GM23338 (cell line): ENCODE measurements around the gene TTC22. TPM values are rescaled to one million over a fixed set of nuclear protein-coding genes. Genes with fewer than 3 reads are reported as not detected.

Source experiments
- ATAC-seq: fragments of 200-7000 bp; cut with Tn5 transposase; 3 replicates; pipeline ENCODE4 v1.9.1; 2020
- DNase-seq: peaks from one replicate; pipeline ENCODE4 v3.0.0-alpha.2; 2015; ENCODE audit warnings: low spot score
- H2AFZ ChIP-seq: fragments of 200-600 bp; sonication (generic); 2 replicates; pipeline ENCODE4 v1.8.0; 2016; ENCODE audit warnings: antibody characterized with exemption, mild to moderate bottlenecking, moderate library complexity
- H3F3A ChIP-seq: fragments of 200-600 bp; sonication (generic); replicated peaks from 2 replicates; pipeline ENCODE4 v1.8.0; 2017; ENCODE audit warnings: antibody characterized with exemption, mixed run types, low read depth
- H3K27ac ChIP-seq: fragments of 200-600 bp; sonication (generic); 2 replicates; pipeline ENCODE4 v1.6.1; 2016; ENCODE audit warnings: low read depth
- H3K27me3 ChIP-seq: fragments of 200-600 bp; sonication (generic); 2 replicates; pipeline ENCODE4 v1.8.0; 2016; ENCODE audit warnings: mild to moderate bottlenecking, mixed run types, moderate library complexity; ENCODE audit not compliant: insufficient read depth
- H3K36me3 ChIP-seq: fragments of 200-600 bp; sonication (generic); 2 replicates; pipeline ENCODE4 v1.8.0; 2016; ENCODE audit warnings: mild to moderate bottlenecking; ENCODE audit not compliant: insufficient read depth
- H3K4me1 ChIP-seq: fragments of 200-600 bp; sonication (generic); 2 replicates; pipeline ENCODE4 v1.8.0; 2016; ENCODE audit warnings: mild to moderate bottlenecking, moderate library complexity; ENCODE audit not compliant: insufficient read depth
- H3K4me2 ChIP-seq: fragments of 200-600 bp; sonication (generic); 2 replicates; pipeline ENCODE4 v1.7.1; 2017; ENCODE audit warnings: mixed run types
- H3K4me3 ChIP-seq: fragments of 200-600 bp; sonication (generic); 2 replicates; pipeline ENCODE4 v1.6.1; 2016; ENCODE audit warnings: mixed run types
- H3K79me2 ChIP-seq: fragments of 200-600 bp; sonication (generic); replicated peaks from 2 replicates; pipeline ENCODE4 v1.8.0; 2017; ENCODE audit warnings: mild to moderate bottlenecking; ENCODE audit not compliant: insufficient read depth
- H3K9me2 ChIP-seq: fragments of 200-600 bp; sonication (generic); 2 replicates; pipeline ENCODE4 v1.8.0; 2017; ENCODE audit not compliant: insufficient read depth
- H4K20me1 ChIP-seq: fragments of 200-600 bp; sonication (generic); replicated peaks from 2 replicates; pipeline ENCODE4 v1.8.0; 2017; ENCODE audit warnings: mild to moderate bottlenecking; ENCODE audit not compliant: insufficient read depth
- H3K27ac Mint-ChIP-seq: 2 replicates; pipeline ENCODE4 v1.8.0; 2020; ENCODE audit warnings: inconsistent platforms, mild to moderate bottlenecking, moderate library complexity, mixed read lengths
- H3K27me3 Mint-ChIP-seq: 3 replicates; pipeline ENCODE4 v1.8.0; 2022; ENCODE audit warnings: low read depth, mild to moderate bottlenecking, moderate library complexity, mixed read lengths, inconsistent platforms; ENCODE audit not compliant: insufficient read depth, poor library complexity
- H3K36me3 Mint-ChIP-seq: 3 replicates; pipeline ENCODE4 v1.8.0; 2021; ENCODE audit warnings: low read depth, mild to moderate bottlenecking, inconsistent platforms, moderate library complexity, mixed read lengths
- H3K4me1 Mint-ChIP-seq: 3 replicates; pipeline ENCODE4 v1.8.0; 2020; ENCODE audit warnings: mild to moderate bottlenecking, inconsistent platforms, mixed read lengths
- H3K4me3 Mint-ChIP-seq: 3 replicates; pipeline ENCODE4 v1.8.0; 2021; ENCODE audit warnings: moderate library complexity, mild to moderate bottlenecking, inconsistent platforms, mixed read lengths
- H3K9me3 Mint-ChIP-seq: 3 replicates; pipeline ENCODE4 v1.8.0; 2020; ENCODE audit warnings: moderate library complexity, mild to moderate bottlenecking, inconsistent platforms, mixed read lengths
- CREB1 ChIP-seq: fragments of 250-450 bp; sonication (Bioruptor Pico); IDR thresholded peaks from 2 replicates; pipeline ENCODE4 v1.5.0; 2020; ENCODE audit warnings: low read depth, mild to moderate bottlenecking, moderate library complexity
- CTCF ChIP-seq, 2 experiments: fragments of 200-600 bp in 1 of 2; sonication (generic) in 1 of 2; conservative IDR thresholded peaks; 2 replicates each; pipeline versions ENCODE4 v1.5.1 to v1.6.1; 2016 to 2017; ENCODE audit warnings: antibody characterized with exemption in 2 of 2, low read depth in 2 of 2, mild to moderate bottlenecking in 2 of 2, moderate library complexity in 1 of 2
- ETS1 ChIP-seq: IDR thresholded peaks from 2 replicates; pipeline ENCODE4 v1.6.1; 2016; ENCODE audit warnings: antibody characterized with exemption
- EZH2 ChIP-seq: fragments of 200-600 bp; sonication (generic); IDR thresholded peaks from one replicate; pipeline ENCODE4 v1.8.0; 2017; ENCODE audit warnings: antibody characterized with exemption, mild to moderate bottlenecking, low read depth; ENCODE audit not compliant: unreplicated experiment
- EZH2phosphoT487 ChIP-seq: fragments of 200-600 bp; sonication (generic); IDR thresholded peaks from one replicate; pipeline ENCODE4 v1.8.1; 2018; ENCODE audit warnings: antibody characterized with exemption; ENCODE audit not compliant: unreplicated experiment
- JUNB ChIP-seq: IDR thresholded peaks from one replicate; pipeline ENCODE4 v1.6.1; 2016; ENCODE audit warnings: antibody characterized with exemption; ENCODE audit not compliant: unreplicated experiment
- NANOG ChIP-seq: IDR thresholded peaks from 2 replicates; pipeline ENCODE4 v1.6.1; 2016; ENCODE audit warnings: antibody characterized with exemption, borderline replicate concordance
- POLR2AphosphoS5 ChIP-seq: IDR thresholded peaks from 2 replicates; pipeline ENCODE4 v1.6.1; 2016; ENCODE audit warnings: antibody characterized with exemption, low read depth
- REST ChIP-seq: IDR thresholded peaks from one replicate; pipeline ENCODE4 v1.6.1; 2018; ENCODE audit warnings: antibody characterized with exemption; ENCODE audit not compliant: unreplicated experiment
- STAT1 ChIP-seq: IDR thresholded peaks from one replicate; pipeline ENCODE4 v1.6.1; 2016; ENCODE audit warnings: antibody characterized with exemption; ENCODE audit not compliant: unreplicated experiment
- ZNF114 ChIP-seq: fragments of 250-450 bp; sonication (Bioruptor Pico); IDR thresholded peaks from 2 replicates; pipeline ENCODE4 v1.5.0; 2020; ENCODE audit warnings: mild to moderate bottlenecking, moderate library complexity
- ZNF331 ChIP-seq: fragments of 250-450 bp; sonication (Bioruptor Pico); IDR thresholded peaks from 2 replicates; pipeline ENCODE4 v1.5.0; 2020; ENCODE audit warnings: low read depth, mild to moderate bottlenecking, moderate library complexity
- ZNF462 ChIP-seq: fragments of 250-450 bp; sonication (Bioruptor Pico); IDR thresholded peaks from 2 replicates; pipeline ENCODE4 v1.5.0; 2020; ENCODE audit warnings: mild to moderate bottlenecking, moderate library complexity
- polyA plus RNA-seq: library from polyadenylated mRNA; unstranded; fragments of >200 nt; fragmentation: Nextera tagmentation; extraction: Ambion mirVana; gene quantifications from 2 replicates; pipeline ENCODE4 v1.2.1, GENCODE V29; 2016
- total RNA-seq: library from RNA; depleted of rRNA; stranded (reverse); fragments of >200 nt; shearing (Covaris generic); gene quantifications from 2 replicates; pipeline ENCODE4 v1.2.3, GENCODE V29; 2014

TTC22 gene
- total and polyA plus RNA-seq, 2 experiments from 2014 or later: 1.2 to 2.5 TPM

GRCh38 chr1:54814571-54814970 is 13.4 kb upstream of the TTC22 start:
- H3K4me1 Mint-ChIP-seq: peaks cover 48% of the 10 kb centered on the region
- Histone ChIP-seq H4K20me1 (no peaks in the 10 kb centered on the region), H3K36me3 (no peaks in the 10 kb centered on the region), H3K79me2 (no peaks in the 10 kb centered on the region), H2AFZ (0 out of 2 replicates have a peak overlapping the region, but pooled peaks have one; percentile 92), H3K4me1 (peaks cover 26% of the 10 kb centered on the region), H3K27ac (no peak overlapping the region), H3K9me2 (peaks cover 4% of the 10 kb centered on the region; the same call in 1 of the 2 replicates), H3K4me2 (peak overlapping the region; percentile 66; the same call in 1 of the 2 replicates), H3K4me3 (no peak overlapping the region), H3F3A (no peaks in the 10 kb centered on the region; the same call in 1 of the 2 replicates), H3K27me3 (no peaks in the 10 kb centered on the region)
- no peak overlapping the region for H3K27ac Mint-ChIP-seq
- peaks cover 18% of the 10 kb centered on the region for H3K27me3 Mint-ChIP-seq
- H3K36me3 Mint-ChIP-seq: no peaks in the 10 kb centered on the region
- ATAC-seq: no peak
- TF ChIP-seq STAT1 (no peak), CREB1 (no peak), REST (no peak), ZNF114 (CRISPR knock-in tag) (no peak), EZH2 (no peak), CTCF (conservative IDR thresholded peaks at IDR 0.05; ENCODE audit: low read depth in 2 of 2) (no peak), POLR2AphosphoS5 (no peak), ZNF331 (no peak), ETS1 (no peak), JUNB (no peak), ZNF462 (CRISPR knock-in tag) (no peak), EZH2phosphoT487 (no peak), NANOG (no peak)
- H3K9me3 Mint-ChIP-seq: no peaks in the 10 kb centered on the region
- H3K4me3 Mint-ChIP-seq: no peak overlapping the region
- DNase-seq: no peak
